ENCODE measurements around the gene MUSTN1.

MUSTN1 gene

GRCh38 chr3:52798978-52799476, 35.8 kb downstream of the MUSTN1 start:
- DNase-seq = peak; percentile 16

GRCh38 chr3:52798376-52798977, 36.3 kb downstream of the MUSTN1 start:
- no peak for DNase-seq

GRCh38 chr3:52796411-52796810, 38.4 kb downstream of the MUSTN1 start:
- DNase-seq = no peak

GRCh38 chr3:52795298-52795900, 39.4 kb downstream of the MUSTN1 start:
- no peak for DNase-seq

GRCh38 chr3:52794612-52795099, 40.2 kb downstream of the MUSTN1 start, which contains the start of gene ITIH3:
Gene ITIH3, plus strand, starts transcription at chr3:52794796. Its CDS starts 8 bp downstream, at chr3:52794804.
- no peak for DNase-seq

GRCh38 chr3:52793702-52794611, 40.9 kb downstream of the MUSTN1 start:
- no peak for DNase-seq

- no peak for DNase-seq
These were observed 41.7 kb downstream of the MUSTN1 start for GRCh38 chr3:52792961-52793695.

GRCh38 chr3:52792413-52792812, 42.4 kb downstream of the MUSTN1 start:
- no peak for DNase-seq

- no peak for DNase-seq
These were observed 42.9 kb downstream of the MUSTN1 start for GRCh38 chr3:52791928-52792327.

- no peak for DNase-seq
These were observed 43.5 kb downstream of the MUSTN1 start for GRCh38 chr3:52791366-52791765.

- no peak for DNase-seq
These were observed 44.1 kb downstream of the MUSTN1 start for GRCh38 chr3:52790741-52791140.

- no peak for DNase-seq
These were observed 44.5 kb downstream of the MUSTN1 start for GRCh38 chr3:52790337-52790736.

GRCh38 chr3:52789746-52790040, 45.1 kb downstream of the MUSTN1 start:
- no peak for DNase-seq

- DNase-seq = no peak
These were observed 45.7 kb downstream of the MUSTN1 start for GRCh38 chr3:52788890-52789745.

GRCh38 chr3:52787672-52788625, 46.9 kb downstream of the MUSTN1 start:
- DNase-seq = no peak

- DNase-seq = no peak
These were observed 47.6 kb downstream of the MUSTN1 start for GRCh38 chr3:52787246-52787645.

GRCh38 chr3:52786330-52787215, 48.2 kb downstream of the MUSTN1 start:
- DNase-seq = no peak

GRCh38 chr3:52784931-52785590, 49.8 kb downstream of the MUSTN1 start:
- DNase-seq = no peak

- DNase-seq = no peak
These were observed 50.7 kb downstream of the MUSTN1 start for GRCh38 chr3:52784021-52784621.

All from activated CD4-positive, alpha-beta T cell treated with anti-CD3 and anti-CD28 coated beads, Interleukin-2, amount 50 U/mL, for 16 hours (primary cell).